Fibroblast of pulmonary artery (primary cell): Measurements from ENCODE around the gene HSD17B2.
"Not testable (repeated sequence)": the region's sequence is repeated elsewhere in the genome, so short reads cannot be mapped to it uniquely, and the experiment has no call there.

Source experiments
- DNase-seq: peaks from one replicate; pipeline ENCODE4 v3.0.0-alpha.2; 2010; ENCODE audit warnings: low read depth
- H3K4me3 ChIP-seq: replicated peaks from 2 replicates; pipeline ENCODE4 v1.5.1; 2011; ENCODE audit warnings: low read depth, mild to moderate bottlenecking, control low read depth, low read length, moderate library complexity
- TF ChIP-seq, protein P1 (sequence below): IDR thresholded peaks from 2 replicates; pipeline ENCODE4 v1.5.1; 2011; ENCODE audit warnings: mild to moderate bottlenecking, control low read depth, low read length, inconsistent platforms; ENCODE audit errors: missing control alignments

Gene HSD17B2

DNA sequence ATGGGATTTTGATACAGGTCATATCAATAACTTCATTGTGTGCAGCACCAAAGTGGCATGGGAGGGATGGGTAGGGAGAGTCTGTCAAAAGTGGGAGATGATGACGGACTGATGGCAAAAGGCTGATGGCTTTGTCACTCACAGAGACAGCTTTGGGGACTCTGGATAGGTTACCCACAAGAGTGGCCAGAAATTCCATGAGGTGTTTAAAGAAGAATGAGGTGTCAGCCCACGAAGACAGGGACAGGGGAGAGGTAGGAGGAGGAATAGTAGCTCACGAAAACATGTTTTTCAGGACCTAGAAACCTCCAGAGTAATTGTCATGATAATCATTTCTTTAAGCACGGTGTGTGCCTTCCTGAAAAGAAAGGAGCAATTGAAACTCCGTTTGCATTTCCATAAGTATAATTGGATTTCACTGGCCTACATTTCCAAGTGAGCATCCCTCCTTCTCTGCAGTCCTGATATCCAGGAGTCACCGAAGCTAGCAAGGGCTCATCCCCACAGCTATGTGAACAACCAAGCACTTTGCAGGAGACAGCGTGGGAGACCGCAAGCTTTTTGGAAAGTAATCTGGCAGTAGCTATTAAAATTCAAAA, 60.0 kb downstream of the HSD17B2 start:
- TF ChIP-seq, protein P1, sequence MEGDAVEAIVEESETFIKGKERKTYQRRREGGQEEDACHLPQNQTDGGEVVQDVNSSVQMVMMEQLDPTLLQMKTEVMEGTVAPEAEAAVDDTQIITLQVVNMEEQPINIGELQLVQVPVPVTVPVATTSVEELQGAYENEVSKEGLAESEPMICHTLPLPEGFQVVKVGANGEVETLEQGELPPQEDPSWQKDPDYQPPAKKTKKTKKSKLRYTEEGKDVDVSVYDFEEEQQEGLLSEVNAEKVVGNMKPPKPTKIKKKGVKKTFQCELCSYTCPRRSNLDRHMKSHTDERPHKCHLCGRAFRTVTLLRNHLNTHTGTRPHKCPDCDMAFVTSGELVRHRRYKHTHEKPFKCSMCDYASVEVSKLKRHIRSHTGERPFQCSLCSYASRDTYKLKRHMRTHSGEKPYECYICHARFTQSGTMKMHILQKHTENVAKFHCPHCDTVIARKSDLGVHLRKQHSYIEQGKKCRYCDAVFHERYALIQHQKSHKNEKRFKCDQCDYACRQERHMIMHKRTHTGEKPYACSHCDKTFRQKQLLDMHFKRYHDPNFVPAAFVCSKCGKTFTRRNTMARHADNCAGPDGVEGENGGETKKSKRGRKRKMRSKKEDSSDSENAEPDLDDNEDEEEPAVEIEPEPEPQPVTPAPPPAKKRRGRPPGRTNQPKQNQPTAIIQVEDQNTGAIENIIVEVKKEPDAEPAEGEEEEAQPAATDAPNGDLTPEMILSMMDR = no peak
- no peak for DNase-seq
- no peak overlapping the region for H3K4me3 ChIP-seq

DNA sequence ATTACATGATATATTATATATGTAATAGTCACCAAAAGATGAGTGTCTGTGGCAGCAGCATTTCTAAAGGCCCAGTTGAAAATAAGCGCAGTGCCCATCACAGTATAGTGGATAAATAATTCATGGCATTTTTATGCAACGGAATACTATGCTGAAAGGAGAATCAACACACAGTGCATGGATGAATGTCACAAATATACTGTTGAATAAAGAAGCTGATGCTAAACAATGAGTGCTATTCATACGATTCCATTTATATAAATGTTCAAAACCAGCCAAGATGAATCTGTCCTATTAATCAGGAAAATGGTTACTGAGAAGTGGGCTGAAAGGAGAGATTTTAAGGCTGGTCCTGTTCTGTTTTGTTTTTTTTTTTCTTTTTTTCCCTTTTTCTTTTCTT, 61.6 kb downstream of the HSD17B2 start:
- no peak for DNase-seq

DNA sequence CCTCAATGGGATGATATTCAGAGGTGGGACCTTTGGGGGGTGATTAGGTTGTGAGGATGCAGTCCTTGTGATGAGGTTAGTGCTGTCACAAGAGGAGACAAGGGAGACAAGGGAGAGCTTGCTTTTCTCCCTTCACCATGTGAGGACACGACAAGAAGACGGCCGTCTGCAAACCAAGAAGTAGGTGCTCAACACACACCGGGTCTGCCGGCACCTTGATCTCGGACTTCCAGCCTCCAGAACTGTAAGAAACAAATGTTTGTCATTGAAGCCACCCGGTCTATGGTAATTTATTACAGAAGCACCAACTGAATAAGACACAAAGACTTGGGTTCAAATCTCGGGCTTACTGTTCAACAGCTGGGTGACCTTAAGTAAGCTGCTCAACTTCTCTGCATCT, 70.1 kb downstream of the HSD17B2 start:
- no peak for DNase-seq
- no peak overlapping the region for H3K4me3 ChIP-seq
- TF ChIP-seq, protein P1 = no peak

More for the DNA sequence above, 61.6 kb downstream of the HSD17B2 start:
- no peak overlapping the region for H3K4me3 ChIP-seq
- TF ChIP-seq, protein P1 = no peak

DNA sequence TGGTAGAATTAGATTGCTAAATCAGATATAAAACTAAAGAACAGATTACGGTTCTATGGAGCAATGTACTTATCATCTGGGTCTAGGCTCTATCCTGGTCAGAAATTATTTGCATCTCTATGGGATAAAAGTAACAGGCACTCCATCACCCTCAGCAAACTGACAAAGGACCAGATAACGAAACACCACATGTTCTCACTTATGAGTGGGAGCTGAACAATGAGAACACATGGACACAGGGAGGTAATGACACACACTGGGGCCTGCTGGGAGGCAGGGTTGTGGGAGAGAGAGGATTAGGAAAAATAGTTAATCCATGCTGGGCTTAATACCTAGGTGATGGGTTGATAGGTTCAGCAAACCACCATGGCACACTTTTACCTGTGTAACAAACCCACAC, 73.0 kb downstream of the HSD17B2 start:
- H3K4me3 ChIP-seq = no peak overlapping the region
- no peak for DNase-seq
- TF ChIP-seq, protein P1 = no peak

DNA sequence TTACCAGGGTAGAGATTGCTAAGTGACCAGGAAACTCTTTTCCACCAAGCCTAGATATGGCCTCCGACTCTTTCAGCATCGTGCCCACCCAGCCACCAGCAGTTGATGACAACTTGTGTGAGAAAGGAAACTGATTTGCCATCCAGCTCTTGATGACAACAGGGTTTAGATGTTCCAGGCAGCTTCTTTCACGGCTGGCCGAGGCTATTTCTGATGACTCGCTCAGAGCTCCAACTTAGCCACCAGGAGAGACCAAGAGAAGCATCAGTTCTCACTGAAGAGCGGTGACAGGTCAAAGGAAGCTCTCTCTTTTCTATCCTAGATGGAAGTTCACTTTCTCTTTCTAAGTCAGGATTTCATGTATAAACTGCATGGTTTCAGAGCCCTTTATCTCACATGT, 73.7 kb downstream of the HSD17B2 start:
- TF ChIP-seq, protein P1 = no peak
- DNase-seq = no peak
- H3K4me3 ChIP-seq = no peak overlapping the region

DNA sequence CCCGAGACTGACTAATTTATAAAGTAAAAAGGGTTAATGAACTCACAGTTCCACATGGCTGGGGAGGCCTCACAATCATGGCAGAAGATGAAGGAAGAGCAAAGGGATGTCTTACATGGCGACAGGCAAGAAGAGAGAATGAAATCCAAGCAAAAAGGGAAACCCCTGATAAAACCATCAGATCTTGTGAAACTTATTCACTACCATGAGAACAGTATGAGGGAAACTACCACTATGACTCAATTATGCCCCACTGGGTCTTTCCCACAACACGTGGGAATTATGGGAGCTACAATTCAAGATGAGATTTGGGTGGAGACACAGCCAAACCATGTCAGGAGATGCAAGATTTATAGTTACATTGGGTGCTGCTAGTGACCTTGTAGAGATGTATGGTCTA, 74.2 kb downstream of the HSD17B2 start:
- H3K4me3 ChIP-seq, DNase-seq: not testable (repeated sequence)

DNA sequence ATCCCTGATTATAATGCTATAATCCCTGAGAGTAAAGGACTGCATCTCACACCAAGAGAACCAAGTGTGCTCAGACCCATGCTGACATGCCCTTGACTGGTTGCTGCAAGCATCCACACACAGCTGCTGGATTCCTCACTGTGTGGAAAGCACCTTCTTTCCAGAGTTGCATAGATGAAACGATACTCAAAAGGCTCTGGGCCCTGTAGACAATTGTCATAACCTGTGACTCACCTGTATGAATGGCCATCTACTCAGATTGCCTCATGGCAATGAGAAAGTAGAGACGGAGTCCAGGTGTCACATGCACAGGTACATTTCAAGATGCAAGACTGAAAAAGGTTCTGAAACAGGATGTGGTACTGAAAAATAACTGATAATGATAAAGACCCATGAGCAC, 76.9 kb downstream of the HSD17B2 start:
- DNase-seq = no peak
- TF ChIP-seq, protein P1 = no peak

More for the DNA sequence above, 76.9 kb downstream of the HSD17B2 start:
- no peak overlapping the region for H3K4me3 ChIP-seq
